GM19438 (cell line): ENCODE data around the gene TFEB.

Experiments
- ATAC-seq: cut with Tn5 transposase; IDR thresholded peaks from one replicate; pipeline ENCODE4 v1.9.1; 2021; ENCODE audit warnings: low read depth; ENCODE audit not compliant: unreplicated experiment

TFEB gene

DNA sequence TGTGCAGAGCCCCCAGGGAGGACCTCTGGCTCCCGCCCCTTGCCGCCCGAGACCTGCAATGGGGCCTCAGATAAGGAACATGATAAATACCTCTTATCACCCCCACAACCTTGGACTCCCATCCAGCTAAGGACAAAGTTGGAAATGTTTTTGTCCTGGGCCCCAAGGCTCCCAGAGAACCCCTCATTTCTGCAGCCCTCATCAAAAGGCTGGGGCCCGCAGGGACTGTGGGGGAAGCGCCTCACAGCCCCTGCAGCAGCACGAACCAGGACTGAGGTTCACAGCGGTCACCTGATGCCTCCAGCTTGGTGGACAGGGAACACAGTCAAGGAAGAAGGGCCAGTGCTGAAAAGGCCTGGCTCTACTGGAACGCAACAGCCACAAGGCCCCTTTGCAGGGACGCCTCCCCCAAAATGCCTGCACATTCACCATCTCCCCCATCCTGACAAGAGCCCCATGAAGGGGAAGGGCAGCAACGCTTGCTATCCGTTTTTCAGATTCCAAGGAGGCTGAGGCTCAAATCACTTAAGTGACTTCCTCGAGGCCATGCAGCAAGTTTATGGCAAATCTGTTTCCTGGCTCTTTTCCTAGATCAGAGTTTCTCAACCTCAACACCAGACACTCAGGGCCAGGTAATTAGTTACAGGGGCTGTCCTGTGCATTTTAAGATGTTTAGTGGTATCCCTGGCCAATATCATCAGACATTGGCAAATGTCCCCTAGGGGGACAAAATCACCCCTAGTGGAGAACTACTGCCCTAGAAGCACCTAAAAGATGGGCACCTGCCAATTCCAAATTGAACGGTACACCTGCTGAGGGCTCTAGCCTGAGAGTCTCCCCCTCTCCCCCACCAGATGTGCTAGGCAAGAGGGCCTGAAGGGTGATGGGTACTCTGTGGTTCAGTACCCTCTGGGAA lies 10.6 kb downstream of the TFEB start:
- no peak for ATAC-seq

DNA sequence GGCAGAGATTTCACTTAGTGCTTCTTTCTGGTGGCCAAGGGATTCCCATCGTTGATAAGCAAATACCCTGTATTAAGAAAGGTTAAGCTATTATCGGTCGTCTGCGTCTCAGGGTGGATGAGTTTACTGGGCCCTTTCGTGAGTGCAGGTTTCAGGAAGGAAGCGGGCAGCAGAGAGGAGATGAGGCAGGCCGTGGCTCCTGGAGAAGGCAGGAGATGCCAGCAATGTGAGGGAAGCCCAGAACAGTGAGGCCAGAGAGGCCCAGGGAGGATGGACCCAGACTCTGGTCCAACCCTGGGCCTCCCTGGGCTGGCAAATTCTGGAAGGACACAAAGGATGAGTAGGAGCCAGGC lies 11.2 kb downstream of the TFEB start:
- ATAC-seq, result no peak

GRCh38 chr6:41723530-41724227 lies 11.7 kb downstream of the TFEB start:
- peak; percentile 64 for ATAC-seq

GRCh38 chr6:41722969-41723529 lies 12.4 kb downstream of the TFEB start:
- no peak for ATAC-seq

DNA sequence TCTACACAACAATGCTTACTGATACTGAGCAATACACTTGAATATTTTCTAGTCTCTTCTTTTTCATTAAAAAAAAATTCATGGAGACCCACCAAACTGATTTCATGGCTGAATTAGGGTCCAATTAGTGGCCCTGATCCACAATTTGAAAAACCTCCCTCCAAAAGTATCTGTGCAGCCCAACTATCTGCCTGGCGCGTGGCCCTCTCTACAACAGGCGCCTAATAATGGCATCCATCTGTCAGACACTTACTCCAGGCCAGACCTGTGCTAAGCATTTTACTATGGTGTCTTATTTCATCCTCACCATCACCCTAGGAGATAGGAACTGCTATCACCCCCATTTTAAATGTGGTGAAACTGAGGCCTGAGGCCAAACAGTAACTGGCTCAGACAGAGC lies 14.0 kb downstream of the TFEB start:
- ATAC-seq, result no peak

DNA sequence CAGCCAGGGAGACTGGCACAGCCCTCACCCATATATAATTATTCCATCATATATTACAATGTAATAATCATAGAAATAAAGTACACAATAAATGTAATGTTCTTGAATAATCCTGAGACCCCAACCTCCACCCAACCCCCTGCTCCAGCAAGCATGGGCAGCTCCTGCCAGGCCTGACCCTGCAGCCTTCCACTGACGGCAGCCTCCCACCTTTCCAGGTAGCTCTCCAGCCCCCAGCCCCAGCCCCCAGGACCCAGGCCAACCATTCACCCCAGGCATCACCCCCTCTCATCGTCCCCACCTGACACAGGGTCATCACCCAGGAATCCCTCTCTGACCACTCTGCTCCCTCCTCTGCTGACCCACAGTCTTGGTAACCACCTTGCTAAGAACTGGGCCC lies 14.6 kb downstream of the TFEB start:
- no peak for ATAC-seq

- ATAC-seq, result no peak
Observed at GRCh38 chr6:41720262-41720620, 15.2 kb downstream of the TFEB start.

- no peak for ATAC-seq
Observed at GRCh38 chr6:41719436-41720261, 15.8 kb downstream of the TFEB start.

- no peak for ATAC-seq
Observed at GRCh38 chr6:41718828-41719227, 16.6 kb downstream of the TFEB start.

- ATAC-seq, result no peak
Observed at GRCh38 chr6:41717392-41717736, 18.0 kb downstream of the TFEB start.

DNA sequence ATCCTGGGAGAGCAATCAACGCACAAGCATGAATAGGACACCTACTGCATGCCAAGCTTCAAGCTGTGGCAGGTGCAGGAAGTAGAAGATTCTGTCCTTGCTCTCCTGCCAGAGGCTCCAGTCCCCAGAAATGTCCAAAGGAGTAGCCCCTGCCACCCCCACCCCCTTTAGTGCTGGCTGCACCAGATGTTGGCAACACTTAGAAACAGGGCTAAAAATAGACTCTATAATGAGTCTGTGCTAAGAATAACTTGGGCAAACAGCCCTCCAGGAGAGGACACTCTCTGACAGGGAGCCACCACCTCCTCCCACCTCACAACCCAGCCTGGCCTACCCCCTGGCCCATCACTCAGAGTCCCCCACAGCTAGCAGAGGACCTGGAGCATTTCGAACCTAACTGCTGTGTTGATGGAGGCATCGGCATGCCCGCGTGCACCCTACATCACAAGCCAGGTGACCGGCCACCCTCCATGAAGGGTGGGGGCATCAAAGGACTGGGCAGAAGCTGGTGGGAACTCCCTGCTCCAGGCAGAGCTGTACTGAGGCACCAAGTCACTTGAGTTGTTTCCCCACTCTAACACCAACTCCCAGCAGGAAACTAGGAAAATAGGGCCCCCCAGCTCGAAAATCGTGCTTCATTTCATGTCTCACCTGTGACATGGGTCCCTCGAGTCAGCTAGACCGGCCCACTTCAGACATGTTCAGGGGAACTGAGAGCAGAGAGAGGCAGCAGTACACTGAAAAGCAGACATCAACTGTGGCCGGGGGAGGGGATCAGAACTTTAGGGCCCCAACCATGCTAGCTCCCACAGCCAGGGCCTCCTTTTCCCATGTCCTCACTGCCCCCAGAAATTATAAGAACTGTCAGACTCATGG lies 18.7 kb downstream of the TFEB start:
- no peak for ATAC-seq

- no peak for ATAC-seq
Observed at GRCh38 chr6:41715795-41716515, 19.5 kb downstream of the TFEB start.

GRCh38 chr6:41714556-41715273 lies 20.7 kb downstream of the TFEB start:
- no peak for ATAC-seq

DNA sequence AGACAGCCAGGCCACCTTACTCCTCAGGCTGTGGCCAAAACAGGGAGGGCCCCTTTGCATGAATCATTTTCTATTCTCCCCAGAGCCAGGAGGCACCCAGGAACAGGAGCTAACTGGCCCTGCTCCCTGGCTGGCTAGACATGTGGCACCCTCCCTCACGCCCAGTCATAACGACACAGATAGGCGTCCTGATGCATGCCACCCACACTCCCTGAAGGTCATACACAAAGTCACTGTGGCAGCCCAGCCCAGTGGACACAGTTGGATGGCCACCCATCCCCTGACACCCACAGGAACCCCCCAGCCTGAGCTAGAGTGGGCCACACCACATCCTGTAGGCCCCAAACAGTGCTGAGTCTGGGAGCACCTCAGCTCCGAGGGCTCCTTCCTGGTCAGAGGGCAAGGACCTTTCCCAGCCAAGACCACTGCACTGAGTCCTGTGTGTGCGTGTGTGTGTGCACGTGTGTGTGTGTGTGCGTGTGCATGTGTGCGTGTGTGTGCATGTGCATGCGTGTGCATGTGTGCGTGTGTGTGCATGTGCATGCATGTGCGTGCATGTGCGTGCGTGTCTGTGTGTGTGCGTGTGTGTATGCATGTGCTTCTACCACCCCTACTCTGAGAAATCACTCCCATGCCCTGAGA lies 21.6 kb downstream of the TFEB start:
- no peak for ATAC-seq

GRCh38 chr6:41713159-41713649 lies 22.2 kb downstream of the TFEB start:
- no peak for ATAC-seq

DNA sequence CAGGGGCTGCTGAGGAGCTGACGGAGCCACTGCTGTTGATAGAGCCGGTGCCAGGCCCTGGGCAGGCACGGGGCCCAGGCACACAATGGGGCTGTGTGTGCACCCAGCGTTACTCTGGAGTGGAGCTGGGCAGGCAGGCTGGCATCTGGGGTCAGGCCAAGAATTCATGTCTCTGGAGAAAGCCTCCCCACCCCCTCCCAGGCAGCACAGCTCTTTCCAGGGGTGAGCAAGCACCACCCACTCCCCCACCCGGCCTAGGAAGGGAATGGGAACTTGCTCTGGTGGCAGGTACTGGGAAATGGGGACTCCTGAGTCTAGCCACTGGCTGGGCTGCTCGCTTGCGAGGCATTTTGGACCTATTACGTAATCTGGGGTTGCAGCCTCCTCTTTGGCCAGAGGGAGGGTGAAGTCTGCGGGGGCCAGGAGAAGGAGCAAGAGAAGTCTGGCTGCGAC lies 22.7 kb downstream of the TFEB start:
- ATAC-seq, result no peak

DNA sequence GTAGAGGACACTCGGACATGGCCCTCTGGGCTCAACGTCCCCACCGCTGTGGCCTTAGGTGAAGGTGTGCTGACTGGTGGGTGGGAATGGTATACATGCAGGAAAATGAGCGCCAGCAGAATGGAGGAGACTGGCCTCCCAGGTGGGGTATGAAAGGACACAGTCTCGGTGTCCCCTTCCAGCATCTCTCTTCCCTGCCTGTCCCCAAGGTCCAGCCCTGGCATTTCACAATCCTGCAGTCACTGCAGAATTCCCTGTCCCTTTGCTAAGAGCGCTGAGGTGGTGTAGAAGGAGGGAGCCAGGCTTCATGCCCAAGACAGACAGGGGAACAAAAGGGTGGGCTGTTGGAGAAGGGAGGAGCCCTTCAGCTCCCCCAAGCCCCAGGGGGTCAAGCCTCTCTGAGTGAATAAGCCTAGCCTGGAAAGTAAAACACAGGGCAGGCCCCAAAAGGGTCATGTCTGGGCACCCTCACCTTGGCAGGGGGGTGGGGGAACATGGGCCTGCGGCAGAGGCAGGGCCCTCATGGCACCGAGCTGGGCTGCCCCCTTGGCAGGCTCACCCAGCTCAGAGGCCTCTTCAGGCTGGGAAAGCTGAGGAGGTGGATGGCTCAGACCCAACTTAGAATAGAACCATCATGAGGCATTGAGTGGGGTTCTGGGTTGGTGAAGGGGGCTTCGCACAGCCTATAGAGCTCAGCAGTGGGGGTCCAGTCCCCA lies 23.9 kb downstream of the TFEB start:
- no peak for ATAC-seq
